ENCODE measurements around the gene TP53TG3D.
"Not testable (repeated sequence)": the region's sequence is repeated elsewhere in the genome, so short reads cannot be mapped to it uniquely, and the experiment has no call there.

TP53TG3D gene

DNA sequence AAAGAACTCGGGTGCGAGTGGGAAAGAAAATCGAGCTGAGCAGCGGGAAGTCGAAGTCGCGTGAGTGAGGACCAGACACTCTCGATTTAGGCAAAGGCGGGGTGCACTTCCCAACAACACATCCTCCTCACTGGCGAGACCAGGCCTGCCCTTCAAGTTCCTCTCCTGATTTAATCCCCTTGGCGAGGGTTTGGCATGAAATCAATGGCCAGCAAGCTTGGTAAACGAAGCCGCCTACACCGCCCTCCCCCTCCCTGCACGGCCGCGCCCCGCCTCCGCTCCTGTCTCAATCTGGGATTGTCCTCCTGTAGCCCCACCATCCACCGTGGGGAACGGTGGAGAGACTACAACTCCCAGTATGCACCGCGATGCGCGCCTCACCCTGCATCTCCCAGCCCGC is at the start of gene TP53TG3D:
TP53TG3D (plus strand) TSS at position 301 of the 400 bp plus-strand sequence; CDS start at position 369, 68 bp downstream.
- not testable (repeated sequence) for DNase-seq

DNA sequence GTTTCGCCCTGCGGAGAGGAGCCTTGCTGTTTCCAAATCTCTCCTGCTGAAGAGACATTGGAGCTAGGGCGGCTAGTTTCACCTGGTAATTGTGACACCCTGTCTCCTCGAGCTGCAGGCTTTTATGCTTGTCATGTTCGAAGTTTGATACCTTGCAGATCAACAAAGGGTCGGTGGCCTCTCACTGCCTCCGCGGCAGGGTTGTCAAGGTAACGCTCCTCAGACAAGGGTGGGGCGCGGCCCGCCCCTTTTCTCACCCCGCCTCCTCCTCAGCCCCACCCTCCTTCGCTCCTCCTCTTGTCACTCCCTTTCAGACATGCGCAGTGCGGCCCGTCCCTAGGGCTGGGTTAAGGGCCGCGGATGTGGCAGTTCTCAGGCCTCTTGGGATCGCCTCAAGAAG is 421 bp downstream of the TP53TG3D start:
- not testable (repeated sequence) for DNase-seq

DNA sequence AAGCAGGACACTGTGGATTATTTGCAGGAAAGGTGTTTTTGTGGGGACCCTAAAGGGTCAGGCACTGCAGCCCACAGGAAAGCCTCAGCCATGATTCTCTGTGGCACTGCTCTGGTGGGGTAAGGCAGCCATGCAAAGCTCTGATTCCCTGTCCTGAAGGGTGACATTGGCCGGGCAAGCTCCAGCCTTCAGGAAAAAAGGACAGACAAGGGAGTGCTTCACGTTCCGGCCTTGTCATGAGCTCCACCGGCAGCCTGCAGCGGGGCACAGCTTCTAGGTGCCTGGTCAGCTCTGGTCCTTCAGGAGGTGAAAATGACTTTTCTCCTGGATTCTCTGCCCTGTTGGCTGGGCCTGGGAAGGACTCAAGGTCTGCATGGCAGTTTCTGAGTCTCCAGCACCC is 8.4 kb downstream of the TP53TG3D start:
- DNase-seq, result not testable (repeated sequence)

DNA sequence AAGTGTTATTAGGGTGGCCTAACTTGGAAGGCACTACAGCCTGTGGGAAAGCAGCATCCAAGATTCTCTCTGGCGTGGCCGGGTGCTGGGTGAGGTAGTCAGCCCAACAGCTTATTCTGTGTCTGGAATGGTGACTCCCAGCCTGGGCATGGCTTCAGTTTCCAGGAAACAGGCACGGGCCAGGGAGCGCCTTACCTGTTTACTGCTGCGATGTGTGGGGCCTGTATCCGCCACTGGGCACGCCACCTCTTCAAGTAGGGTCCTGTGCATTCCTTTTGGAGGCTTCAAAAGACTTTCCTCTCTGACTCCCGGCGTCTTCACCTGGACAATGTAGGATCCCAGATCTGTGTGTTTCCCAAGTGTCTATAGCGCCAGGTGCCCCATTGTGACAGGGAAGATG is 10.5 kb downstream of the TP53TG3D start:
- not testable (repeated sequence) for DNase-seq

DNA sequence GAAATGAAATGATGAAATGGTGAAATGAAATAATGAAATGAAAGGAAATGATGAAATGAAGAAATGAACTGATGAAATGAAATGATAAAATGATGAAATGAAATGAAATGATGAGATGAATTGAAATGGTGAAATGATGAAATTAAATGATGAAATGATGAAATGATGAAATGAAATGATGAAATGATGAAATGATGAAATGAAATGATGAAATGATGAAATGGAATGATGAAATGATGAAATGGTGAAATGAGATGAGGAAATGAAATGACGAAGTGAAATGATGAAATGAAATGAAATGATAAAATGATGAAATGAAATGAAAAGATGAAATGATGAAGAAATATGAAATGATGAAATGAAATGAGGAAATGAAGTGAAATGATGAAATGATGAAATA is 28.8 kb downstream of the TP53TG3D start:
- DNase-seq, result not testable (repeated sequence)

GRCh38 chr16:32283024-32283423 is 29.9 kb downstream of the TP53TG3D start:
- not testable (repeated sequence) for DNase-seq

GRCh38 chr16:32283917-32284495 is 30.9 kb downstream of the TP53TG3D start:
- DNase-seq, result not testable (repeated sequence)

DNA sequence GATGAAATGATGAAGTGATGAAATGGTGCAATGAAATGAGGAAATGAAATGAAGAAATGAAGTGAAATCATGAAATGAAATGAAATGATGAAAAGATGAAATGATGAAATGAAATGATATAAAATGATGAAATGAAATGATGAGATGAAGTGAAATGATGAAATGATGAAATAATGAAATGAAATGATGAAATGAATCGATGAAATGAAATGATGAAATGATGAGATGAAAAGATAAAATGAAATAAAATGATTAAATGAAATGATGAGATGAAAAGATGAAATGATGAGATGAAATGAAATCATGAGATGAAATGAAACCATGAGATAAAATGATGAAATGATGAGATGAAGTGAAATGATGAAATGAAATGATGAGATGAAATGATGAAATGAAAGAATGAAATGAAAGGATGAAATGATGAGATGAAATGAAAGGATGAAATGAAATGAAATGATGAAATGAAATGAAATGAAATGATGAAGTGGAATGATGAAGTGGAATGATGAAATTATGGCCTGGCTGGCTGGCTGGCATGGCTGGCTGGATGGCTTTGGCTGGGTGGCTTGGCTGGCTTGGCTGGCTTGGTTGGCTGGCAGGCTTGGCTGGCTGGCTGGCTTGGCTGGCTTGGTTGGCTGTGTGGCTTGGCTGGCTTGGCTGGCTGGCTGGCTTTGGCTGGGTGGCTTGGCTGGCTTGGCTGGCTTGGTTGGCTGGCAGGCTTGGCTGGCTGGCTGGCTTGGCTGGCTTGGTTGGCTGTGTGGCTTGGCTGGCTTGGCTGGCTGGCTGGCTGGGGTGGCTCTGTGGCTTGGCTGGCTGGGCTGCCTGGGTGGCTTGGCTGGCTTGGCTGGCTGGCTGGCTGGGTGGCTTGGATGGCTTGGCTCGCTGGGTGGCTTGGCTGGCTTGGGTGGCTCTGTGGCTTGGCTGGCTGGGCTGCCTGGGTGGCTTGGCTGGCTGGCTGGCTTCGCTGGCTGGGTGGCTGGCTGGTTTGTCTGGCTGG is 32.0 kb downstream of the TP53TG3D start:
- DNase-seq, result not testable (repeated sequence)

GRCh38 chr16:32286193-32286592 is 33.1 kb downstream of the TP53TG3D start:
- DNase-seq, result not testable (repeated sequence)

DNA sequence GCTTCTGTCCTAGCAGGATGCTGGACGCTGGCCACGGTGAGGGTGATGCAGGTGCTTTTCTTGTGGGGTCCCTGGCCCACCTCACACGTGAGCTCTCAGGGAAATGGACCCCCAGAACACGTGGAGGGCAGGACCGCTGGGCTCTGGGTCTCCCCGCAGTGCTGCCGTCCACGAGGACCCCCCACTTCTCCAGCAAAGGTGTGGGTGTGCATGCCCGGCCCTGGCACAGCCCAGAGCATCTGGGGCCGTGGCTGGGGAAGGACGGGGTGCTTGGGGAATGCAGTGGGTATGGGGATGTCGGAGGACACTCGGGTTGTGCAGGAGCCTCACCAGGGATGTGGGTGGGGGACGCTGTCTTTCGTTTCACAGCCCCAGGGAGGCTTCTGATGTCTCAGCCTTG is 34.7 kb downstream of the TP53TG3D start:
- DNase-seq, result not testable (repeated sequence)

- DNase-seq, result not testable (repeated sequence)
Measured at GRCh38 chr16:32289197-32289596, 36.1 kb downstream of the TP53TG3D start.

DNA sequence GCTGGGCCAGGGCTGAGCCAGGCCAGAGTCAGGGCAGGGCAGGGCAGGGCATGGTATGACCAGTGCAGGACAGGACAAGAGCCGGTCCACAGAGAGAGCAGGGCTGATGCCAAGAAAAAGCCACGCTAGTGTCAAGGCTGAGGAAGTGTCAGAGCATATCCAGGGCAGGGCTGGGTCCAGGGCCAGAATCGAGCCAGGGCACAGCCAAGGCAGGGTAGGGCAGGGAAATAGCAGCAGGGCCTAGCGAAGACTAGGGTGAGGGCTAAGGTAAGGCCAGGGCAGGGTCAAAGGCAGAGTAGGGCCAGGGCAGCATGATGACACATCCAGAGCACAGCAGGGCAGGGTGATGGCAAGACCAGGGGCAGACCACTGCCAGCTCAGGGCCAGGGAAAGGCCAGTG is 49.7 kb downstream of the TP53TG3D start:
- DNase-seq, result not testable (repeated sequence)
